GM12878 (cell line): Measurements from ENCODE around the gene ZNF212. TPM values are rescaled to one million over a fixed set of nuclear protein-coding genes. Genes with fewer than 3 reads are reported as not detected.

Experiments used
- ATAC-seq: fragments of 200-7000 bp; cut with Tn5 transposase; 3 replicates; pipeline ENCODE4 v1.9.1; 2020; ENCODE audit warnings: mild to moderate bottlenecking, moderate library complexity
- BruUV-seq: library from RNA; stranded (reverse); fragments of 400-500 nt; replicated peaks from 2 replicates; lab custom pipeline; 2021; lab: Mats Ljungman, UMichigan
- CTCF ChIA-PET: fragments of 300-600 bp; sonication (Branson Sonifier 250); formaldehyde crosslinking; extraction: SDS; loops from one replicate; lab custom pipeline; 2021; ENCODE audit warnings: inconsistent platforms; lab: Yijun Ruan, JAX
- POLR2A ChIA-PET: fragments of 350-600 bp; formaldehyde crosslinking; extraction: SDS; loops from one replicate; lab custom pipeline; 2021; ENCODE audit warnings: inconsistent platforms; lab: Charles Lee
- RAD21 ChIA-PET: fragments of 300-600 bp; sonication (Branson Sonifier 250); formaldehyde crosslinking; loops from one replicate; lab custom pipeline; 2023; ENCODE audit warnings: antibody characterized with exemption; ENCODE audit not compliant: unreplicated experiment; lab: Charles Lee
- SMC1A ChIA-PET: fragments of 300-600 bp; sonication (Branson Sonifier 250); formaldehyde crosslinking; loops from one replicate; lab custom pipeline; 2023; ENCODE audit not compliant: unreplicated experiment, uncharacterized antibody; lab: Charles Lee
- DNase-seq: peaks from one replicate; pipeline ENCODE4 v3.0.0-alpha.2; 2011; ENCODE audit warnings: low read depth, low spot score
- FAIRE-seq: peaks from 3 replicates; lab custom pipeline; 2011; peaks lifted over from hg19 to GRCh38; lab: Jason Lieb, UNC
- H2AFZ ChIP-seq: 2 replicates; pipeline ENCODE4 v1.6.0; 2011; ENCODE audit warnings: low read depth, low read length, control low read depth; ENCODE audit not compliant: control insufficient read depth
- H3K27ac ChIP-seq: 2 replicates; pipeline ENCODE4 v1.5.1; 2011; ENCODE audit warnings: control low read depth; ENCODE audit not compliant: control insufficient read depth, insufficient read depth
- H3K27me3 ChIP-seq, 2 experiments: replicated peaks in 1 of 2; 2 replicates each; pipeline versions ENCODE4 v1.6.0 to v1.6.1; 2011; ENCODE audit warnings: low read length in 1 of 2; ENCODE audit not compliant: control insufficient read depth in 2 of 2, insufficient read depth in 2 of 2
- H3K36me3 ChIP-seq, 2 experiments: 2 replicates each; pipeline ENCODE4 v1.5.1; 2011; ENCODE audit warnings: low read length in 1 of 2; ENCODE audit not compliant: control insufficient read depth in 2 of 2, insufficient read depth in 2 of 2
- H3K4me1 ChIP-seq: 2 replicates; pipeline ENCODE4 v1.6.1; 2011; ENCODE audit warnings: mild to moderate bottlenecking, low read length, moderate library complexity, mixed read lengths; ENCODE audit not compliant: control insufficient read depth, insufficient read depth
- H3K4me2 ChIP-seq: 2 replicates; pipeline ENCODE4 v1.6.0; 2011; ENCODE audit warnings: control low read depth; ENCODE audit not compliant: control insufficient read depth, insufficient read depth
- H3K4me3 ChIP-seq: fragments of 200-600 bp; sonication (generic); 2 replicates; pipeline ENCODE4 v1.5.1; 2016
- H3K79me2 ChIP-seq: 2 replicates; pipeline ENCODE4 v1.6.0; 2011; ENCODE audit warnings: low read length; ENCODE audit not compliant: control insufficient read depth, insufficient read depth
- H3K9ac ChIP-seq: 2 replicates; pipeline ENCODE4 v1.8.0; 2011; ENCODE audit warnings: low read length, control low read depth, mixed read lengths; ENCODE audit not compliant: control insufficient read depth, insufficient read depth
- H3K9me3 ChIP-seq: replicated peaks from 3 replicates; pipeline ENCODE4 v1.5.1; 2011; ENCODE audit warnings: mild to moderate bottlenecking, low read length; ENCODE audit not compliant: control insufficient read depth, insufficient read depth
- H4K20me1 ChIP-seq: 2 replicates; pipeline ENCODE4 v1.6.0; 2011; ENCODE audit not compliant: control insufficient read depth, insufficient read depth
- CHD2 ChIP-seq: IDR thresholded peaks from 2 replicates; pipeline ENCODE4 v1.6.1; 2011; ENCODE audit warnings: low read depth, low read length, improper control_type of control experiment, borderline replicate concordance
- CREM ChIP-seq: IDR thresholded peaks from 2 replicates; pipeline ENCODE4 v1.6.1; 2014; ENCODE audit warnings: antibody characterized with exemption, low read depth
- NBN ChIP-seq: fragments of 450-650 bp; IDR thresholded peaks from 2 replicates; pipeline ENCODE4 v1.6.1; 2016
- NRF1 ChIP-seq: conservative IDR thresholded peaks from 2 replicates; pipeline ENCODE4 v1.6.1; 2011; ENCODE audit warnings: mild to moderate bottlenecking, low read depth, low read length, improper control_type of control experiment
- POU2F2 ChIP-seq: IDR thresholded peaks from 3 replicates; pipeline ENCODE4 v1.6.1; 2011; ENCODE audit warnings: low read depth, mild to moderate bottlenecking, low read length, borderline replicate concordance
- ZNF384 ChIP-seq: IDR thresholded peaks from 2 replicates; pipeline ENCODE4 v1.6.1; 2012; ENCODE audit warnings: low read depth, mild to moderate bottlenecking, low read length, improper control_type of control experiment, borderline replicate concordance
- WGBS: methylation state at CpG from one replicate; pipeline ENCODE4 v1.1.6; 2016; ENCODE audit warnings: low lambda C conversion rate; ENCODE audit not compliant: insufficient replicate concordance, insufficient coverage; ENCODE audit errors: missing lambda C conversion rate; 5-methylcytosine and 5-hydroxymethylcytosine counted together
- in situ Hi-C: fragments of 300-500 bp; cut with MboI; formaldehyde crosslinking; loops from 9 replicates; pipeline ENCODE4 v1.14.3; 2018; ENCODE audit warnings: mixed read lengths
- intact Hi-C: fragments of 100-400 bp; cut with micrococcal nuclease; formaldehyde crosslinking; loops from one replicate; pipeline ENCODE4 v1.14.2; 2022; ENCODE audit not compliant: unreplicated experiment
- polyA plus RNA-seq, 11 experiments: library from polyadenylated mRNA; depleted of rRNA in 4 of 11; unstranded in 6 of 11; stranded (reverse) in 5 of 11; fragments of >200 nt; fragmentation: Nextera tagmentation in 4 of 11; fragmentation: Illumina TruSeq in 1 of 11; extraction: Ambion mirVana in 4 of 11; extraction: Trizol in 1 of 11; gene quantifications; 1 replicate in 1 of 11; 2 replicates in 10 of 11; pipeline versions ENCODE4 v1.2.1 to v1.2.3, GENCODE V29; 2011 to 2016; ENCODE audit warnings: inconsistent platforms in 2 of 11, missing spikeins in 2 of 11, low read depth in 1 of 11
- total RNA-seq, 4 experiments: library from RNA; depleted of rRNA in 3 of 4; stranded (reverse); fragments of >200 nt in 3 of 4; fragmentation: Illumina TruSeq in 1 of 4; extraction: Trizol in 1 of 4; gene quantifications; 2 replicates each; pipeline versions ENCODE4 v1.2.1 to v1.2.3, GENCODE V29; 2013 to 2021

The ZNF212 gene
- total and polyA plus RNA-seq, 10 of the 15 experiments (the other 5 are each of a cell fraction or from before 2014, with no cell fraction given) = 1.2 to 11.6 (median 5.4) TPM

DNA sequence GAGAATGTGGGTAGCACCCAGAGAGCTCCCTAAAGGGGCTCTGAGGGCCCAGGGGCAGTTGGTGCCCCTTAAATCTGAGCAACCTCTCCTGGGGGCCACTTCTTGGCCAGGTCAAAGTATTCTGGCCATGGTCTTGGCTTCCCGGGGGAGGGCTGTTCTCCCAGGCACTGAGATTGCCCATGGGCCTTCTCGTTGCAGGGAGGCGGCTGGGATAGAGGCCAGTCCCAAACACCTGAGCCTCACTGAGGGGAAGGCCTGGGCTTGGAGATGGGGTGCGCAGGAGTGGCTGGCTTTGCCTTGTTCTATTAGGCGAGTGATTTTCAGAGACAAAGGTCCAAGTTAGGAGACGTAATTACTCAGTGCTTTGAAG lies 56.0 kb downstream of the ZNF212 start:
- WGBS = 81% methylated on average over 6 of the region's 6 CpGs
- ATAC-seq = no peak
- Histone ChIP-seq H3K4me1 (no peaks in the 10 kb centered on the region), H3K9ac (no peak overlapping the region), H4K20me1 (no peaks in the 10 kb centered on the region), H3K79me2 (no peaks in the 10 kb centered on the region), H3K4me2 (no peak overlapping the region), H2AFZ (no peak overlapping the region), H3K9me3 (no peaks in the 10 kb centered on the region; the same call in 2 of the 3 replicates), H3K4me3 (no peak overlapping the region), H3K27ac (no peak overlapping the region), H3K36me3 (peaks cover 0 to 1% of the 10 kb centered on the region in 2 experiments; a peak in 1 of 4 replicates), H3K27me3 (no peaks in the 10 kb centered on the region)
- SMC1A ChIA-PET = no interaction called here
- TF ChIP-seq CHD2 (no peak), NRF1 (no peak), NBN (no peak), ZNF384 (no peak), POU2F2 (no peak)
- BruUV-seq = no TSS peak
- in situ Hi-C loops = no loop called here
- RAD21 ChIA-PET = no interaction called here
- POLR2A ChIA-PET = no interaction called here
- no peak for FAIRE-seq
- CTCF ChIA-PET = no interaction called here
- intact Hi-C loops = no loop called here
- no peak for DNase-seq

DNA sequence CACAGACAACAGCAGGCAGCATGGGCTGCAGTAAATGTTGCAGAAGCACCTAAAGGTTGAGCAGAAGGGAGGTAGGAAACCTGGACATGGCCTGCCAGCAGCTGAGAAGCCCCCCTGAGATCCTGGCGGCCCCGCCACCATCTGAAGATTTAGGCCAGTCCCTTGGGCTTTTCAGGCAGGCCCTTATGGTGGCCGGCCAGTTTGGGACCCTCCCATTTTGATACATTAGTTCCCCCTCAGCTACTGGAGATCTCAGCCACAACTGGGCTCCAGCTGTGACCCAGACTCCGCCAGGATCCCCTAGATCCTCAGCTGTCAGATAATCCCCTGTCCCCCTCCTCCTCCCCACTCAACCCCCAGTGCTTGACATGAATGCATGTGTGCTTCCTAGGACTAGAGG lies 56.9 kb downstream of the ZNF212 start:
- ATAC-seq (no peak), FAIRE-seq (no peak), DNase-seq (no peak)
- peaks cover 0 to 1% of the 10 kb centered on the region in 2 experiments; a peak in 1 of 4 replicates for H3K36me3 ChIP-seq
- no peaks in the 10 kb centered on the region for H3K27me3 ChIP-seq
- H3K4me1 ChIP-seq = no peaks in the 10 kb centered on the region
- intact Hi-C loops (no loop called here), in situ Hi-C loops (no loop called here)
- no peak overlapping the region for H3K4me3 ChIP-seq
- ChIA-PET SMC1A (no interaction called here), CTCF (no interaction called here), RAD21 (no interaction called here), POLR2A (no interaction called here)
- H3K27ac ChIP-seq = no peak overlapping the region
- H3K9ac ChIP-seq = no peak overlapping the region
- H2AFZ ChIP-seq = no peak overlapping the region
- BruUV-seq = no TSS peak
- no peak overlapping the region for H3K4me2 ChIP-seq
- H3K79me2 ChIP-seq = no peaks in the 10 kb centered on the region
- no peaks in the 10 kb centered on the region; the same call in 2 of the 3 replicates for H3K9me3 ChIP-seq
- no peaks in the 10 kb centered on the region for H4K20me1 ChIP-seq
- TF ChIP-seq CREM = no peak
- 68% methylated on average over 4 of the region's 4 CpGs for WGBS
